Glomerular visceral epithelial cell (primary cell): ENCODE measurements around the gene ACSL6.

ENCODE experiments used
- DNase-seq: peaks from one replicate; pipeline ENCODE4 v3.0.0-alpha.2; 2016; ENCODE audit errors: extremely low spot score

Gene ACSL6, protein sequence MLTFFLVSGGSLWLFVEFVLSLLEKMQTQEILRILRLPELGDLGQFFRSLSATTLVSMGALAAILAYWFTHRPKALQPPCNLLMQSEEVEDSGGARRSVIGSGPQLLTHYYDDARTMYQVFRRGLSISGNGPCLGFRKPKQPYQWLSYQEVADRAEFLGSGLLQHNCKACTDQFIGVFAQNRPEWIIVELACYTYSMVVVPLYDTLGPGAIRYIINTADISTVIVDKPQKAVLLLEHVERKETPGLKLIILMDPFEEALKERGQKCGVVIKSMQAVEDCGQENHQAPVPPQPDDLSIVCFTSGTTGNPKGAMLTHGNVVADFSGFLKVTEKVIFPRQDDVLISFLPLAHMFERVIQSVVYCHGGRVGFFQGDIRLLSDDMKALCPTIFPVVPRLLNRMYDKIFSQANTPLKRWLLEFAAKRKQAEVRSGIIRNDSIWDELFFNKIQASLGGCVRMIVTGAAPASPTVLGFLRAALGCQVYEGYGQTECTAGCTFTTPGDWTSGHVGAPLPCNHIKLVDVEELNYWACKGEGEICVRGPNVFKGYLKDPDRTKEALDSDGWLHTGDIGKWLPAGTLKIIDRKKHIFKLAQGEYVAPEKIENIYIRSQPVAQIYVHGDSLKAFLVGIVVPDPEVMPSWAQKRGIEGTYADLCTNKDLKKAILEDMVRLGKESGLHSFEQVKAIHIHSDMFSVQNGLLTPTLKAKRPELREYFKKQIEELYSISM

DNA sequence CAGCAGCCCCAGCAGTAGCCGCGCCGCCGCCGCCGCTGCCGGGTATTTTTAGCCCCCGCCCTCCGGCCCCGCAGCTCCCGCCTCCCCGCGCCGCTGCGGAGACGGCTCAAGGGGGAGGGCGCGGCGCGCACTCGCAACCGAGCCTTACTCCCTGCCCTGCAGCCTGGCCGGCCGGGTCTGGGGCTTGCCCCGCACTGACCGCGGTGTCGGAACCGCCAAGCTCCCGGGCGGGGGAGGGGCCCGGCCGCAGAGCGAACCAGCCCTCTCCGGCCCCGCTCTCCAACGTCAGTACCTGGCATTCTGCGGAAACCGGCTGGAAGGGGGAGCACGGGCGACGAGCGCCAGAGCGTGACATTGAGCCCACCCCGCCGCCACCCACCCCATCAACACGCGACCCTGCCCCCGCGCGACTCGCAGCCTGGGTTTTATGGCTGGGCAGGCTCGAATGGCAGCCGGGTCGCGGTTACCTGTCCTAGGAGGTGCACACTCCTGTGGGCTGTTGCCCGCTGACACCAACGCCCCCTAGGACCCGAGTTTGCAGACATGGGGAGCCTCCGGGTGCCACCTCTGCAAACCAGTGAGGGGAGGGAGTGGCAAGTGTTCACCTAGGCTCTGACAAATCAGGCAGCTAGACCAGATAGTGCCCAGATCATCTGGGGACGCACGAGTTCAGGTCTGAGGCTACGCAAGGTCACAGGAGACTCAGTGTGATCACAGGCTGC, at the start of gene ACSL6:
ACSL6 (minus strand) TSS at position 37 of the 722 bp plus-strand sequence. CDS start 105 bp downstream, outside the sequence.
- DNase-seq, result no peak

DNA sequence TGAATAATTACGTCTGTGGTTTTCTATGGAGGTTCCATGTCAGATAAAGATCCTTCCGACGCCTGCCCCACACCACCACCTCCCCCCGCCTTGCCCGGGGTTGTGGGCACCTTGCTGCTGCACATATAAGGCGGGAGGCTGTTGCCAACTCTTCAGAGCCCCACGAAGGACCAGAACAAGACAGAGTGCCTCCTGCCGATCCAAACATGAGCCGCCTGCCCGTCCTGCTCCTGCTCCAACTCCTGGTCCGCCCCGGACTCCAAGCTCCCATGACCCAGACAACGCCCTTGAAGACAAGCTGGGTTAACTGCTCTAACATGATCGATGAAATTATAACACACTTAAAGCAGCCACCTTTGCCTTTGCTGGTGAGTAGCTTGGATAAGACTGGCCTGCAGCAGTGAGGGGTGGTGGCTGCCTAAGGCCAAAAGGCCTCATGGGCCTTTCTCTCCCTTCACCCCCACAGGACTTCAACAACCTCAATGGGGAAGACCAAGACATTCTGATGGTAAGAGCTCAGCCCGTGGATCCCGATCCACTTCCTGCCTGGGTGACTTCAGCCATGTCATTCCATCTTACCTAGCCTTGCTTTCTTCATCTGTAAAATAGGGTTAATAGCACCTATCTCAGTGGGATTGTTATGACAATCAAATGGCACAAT, 49.2 kb upstream of the ACSL6 start, which contains the start of gene IL3:
IL3 (plus strand) TSS at position 155 of the 661 bp plus-strand sequence; CDS start at position 207, 52 bp downstream.
- DNase-seq, result no peak

DNA sequence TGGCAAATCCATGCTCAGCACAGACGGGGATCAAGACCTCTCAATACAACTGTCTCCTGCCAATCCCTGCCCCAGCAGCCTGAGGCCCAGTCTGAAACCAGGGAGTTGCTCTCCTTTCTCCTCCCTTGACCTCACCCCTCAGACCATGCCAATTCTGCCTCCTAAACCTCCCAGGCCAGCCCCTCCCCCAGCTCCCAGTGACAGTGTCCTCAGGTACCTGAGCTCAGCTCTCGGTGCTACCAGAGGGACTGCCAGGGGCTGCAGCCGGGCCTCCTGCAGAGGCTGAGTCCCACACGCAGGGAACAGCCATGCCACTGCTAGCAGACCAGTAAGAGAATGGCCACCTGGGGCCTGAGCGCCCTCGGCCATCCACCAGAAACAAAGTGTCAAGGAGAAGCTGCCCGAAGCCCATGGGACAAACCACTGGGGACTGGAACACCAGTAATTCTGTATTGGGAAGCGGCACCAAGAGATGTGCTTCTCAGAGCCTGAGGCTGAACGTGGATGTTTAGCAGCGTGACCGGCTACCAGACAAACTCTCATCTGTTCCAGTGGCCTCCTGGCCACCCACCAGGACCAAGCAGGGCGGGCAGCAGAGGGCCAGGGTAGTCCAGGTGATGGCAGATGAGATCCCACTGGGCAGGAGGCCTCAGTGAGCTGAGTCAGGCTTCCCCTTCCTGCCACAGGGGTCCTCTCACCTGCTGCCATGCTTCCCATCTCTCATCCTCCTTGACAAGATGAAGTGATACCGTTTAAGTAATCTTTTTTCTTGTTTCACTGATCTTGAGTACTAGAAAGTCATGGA, 48.4 kb upstream of the ACSL6 start:
- DNase-seq, result no peak

DNA sequence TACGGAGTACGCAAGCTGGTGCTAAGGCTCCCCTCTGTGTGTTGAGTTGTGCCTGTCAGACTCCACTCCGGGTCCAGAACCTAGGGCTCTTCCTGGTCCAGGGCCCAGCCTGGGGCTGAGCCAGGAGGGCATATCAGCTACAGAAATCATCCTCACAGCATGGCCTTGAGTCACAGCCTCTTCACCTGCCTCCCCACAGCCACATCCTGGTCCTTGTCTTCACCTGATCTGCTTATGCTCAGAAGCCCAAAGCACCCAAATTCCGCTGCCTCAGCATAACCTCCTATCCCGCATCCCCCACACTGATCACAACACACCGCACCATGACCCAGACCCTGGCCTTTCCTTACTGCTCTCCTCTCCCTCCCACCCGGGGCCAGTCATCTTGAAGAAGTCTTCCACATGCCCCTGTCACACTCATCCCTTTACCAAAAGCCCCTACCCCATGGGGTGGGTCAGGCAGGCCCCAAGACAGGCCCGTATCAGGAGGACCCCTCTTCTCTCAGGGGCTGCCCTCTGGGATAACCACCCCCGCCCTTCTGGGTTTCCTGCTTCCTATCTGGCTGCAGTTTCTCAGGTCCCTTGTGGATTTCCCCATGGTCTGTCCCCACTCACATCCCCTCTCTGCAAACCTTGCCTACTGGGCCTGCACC, 47.7 kb upstream of the ACSL6 start:
- DNase-seq, result no peak

DNA sequence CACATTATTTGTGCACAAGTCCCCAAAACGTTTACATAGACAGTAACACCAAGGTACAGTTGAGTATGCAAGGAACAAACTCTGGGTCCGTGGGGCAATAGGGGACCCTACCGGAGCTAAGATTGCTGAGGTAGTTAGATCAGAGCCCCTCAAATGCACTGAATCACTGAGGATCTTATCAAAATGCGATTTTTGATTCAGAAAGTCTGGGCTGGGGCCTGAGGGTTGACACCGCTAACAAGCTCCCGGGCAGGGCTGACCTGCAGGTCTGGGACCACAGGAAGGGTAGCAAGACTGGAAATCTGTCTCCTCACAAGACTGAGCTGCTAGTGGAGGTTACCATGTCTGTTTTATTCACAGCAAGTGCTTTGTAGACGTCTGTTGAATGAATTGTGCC, 47.2 kb upstream of the ACSL6 start:
- no peak for DNase-seq

DNA sequence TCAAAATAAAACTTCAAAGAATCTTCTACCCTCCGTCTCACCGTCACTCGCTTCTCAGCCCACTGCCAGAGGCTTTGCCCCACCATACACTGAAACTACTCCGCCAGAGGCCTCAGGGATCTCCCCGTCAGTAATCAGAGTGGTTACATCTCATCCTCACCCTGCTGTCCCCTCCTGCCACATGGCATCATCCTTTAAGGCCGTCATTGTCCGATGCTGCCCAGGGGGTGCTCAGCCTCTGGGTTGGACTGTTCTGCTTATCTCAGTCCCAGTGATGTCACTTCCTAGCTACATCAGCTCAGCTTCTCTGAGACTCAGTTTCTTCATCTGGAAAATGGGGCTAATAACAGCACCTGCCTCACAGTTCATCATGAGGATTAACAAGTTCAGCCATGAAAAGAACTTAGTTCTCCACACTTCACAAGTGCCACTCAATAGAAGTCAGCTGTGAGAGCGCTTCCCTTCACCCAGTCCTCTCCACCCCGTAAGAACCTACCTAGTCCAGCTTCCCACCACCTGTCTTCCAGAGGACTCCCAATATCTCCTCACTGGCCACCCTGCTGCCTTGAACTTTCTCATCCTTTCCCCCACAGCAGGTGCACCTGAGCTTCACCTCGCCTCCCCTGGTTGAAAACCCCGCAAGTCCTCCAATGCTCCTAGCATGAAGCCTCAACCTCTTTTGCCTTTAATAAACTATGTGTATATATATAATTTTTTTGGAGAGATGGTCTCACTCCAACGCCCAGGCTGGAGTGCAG, 46.2 kb upstream of the ACSL6 start:
- DNase-seq, result no peak

DNA sequence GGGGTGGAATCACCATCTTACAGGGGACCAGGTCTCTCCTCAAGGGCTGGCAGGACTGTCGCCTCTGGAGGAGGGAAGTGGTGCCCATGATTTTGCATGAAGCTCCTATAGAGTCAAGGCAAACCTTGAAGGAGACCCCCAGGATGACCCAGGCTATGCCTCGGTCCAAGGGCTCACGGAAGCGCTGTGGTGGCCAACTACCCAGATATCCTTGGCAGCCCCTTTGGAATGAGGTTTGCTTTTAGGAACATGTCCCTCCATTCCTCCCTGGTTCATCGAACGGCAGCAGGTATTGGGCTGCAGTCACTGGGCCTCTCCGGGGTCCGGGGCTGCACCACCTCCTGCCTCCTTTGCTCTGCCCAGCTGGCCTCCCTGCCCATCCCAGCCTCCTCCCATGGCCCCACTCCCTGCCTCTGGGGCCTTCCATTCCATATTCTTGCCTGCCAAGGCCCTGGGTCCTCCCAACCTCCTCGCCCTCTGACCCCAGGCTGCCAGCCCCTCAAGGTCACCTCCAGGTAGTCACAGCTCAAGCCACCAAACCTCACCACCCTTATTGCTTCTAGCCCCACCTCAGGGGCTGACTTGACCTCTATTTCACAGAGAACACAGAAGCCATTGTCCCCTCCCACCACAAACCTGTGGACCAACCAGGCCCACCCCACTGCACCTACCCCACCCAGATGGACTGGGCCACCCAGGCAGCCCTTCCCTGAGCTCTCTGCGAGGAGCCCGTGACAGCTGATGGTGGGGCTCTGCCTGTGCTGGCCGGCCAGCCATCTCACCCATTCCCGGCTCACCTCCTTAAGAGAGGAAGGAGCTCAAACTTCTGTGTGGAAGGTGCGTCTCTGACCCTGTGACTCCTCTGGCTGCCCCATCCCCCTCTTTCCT, 45.4 kb upstream of the ACSL6 start:
- no peak for DNase-seq

DNA sequence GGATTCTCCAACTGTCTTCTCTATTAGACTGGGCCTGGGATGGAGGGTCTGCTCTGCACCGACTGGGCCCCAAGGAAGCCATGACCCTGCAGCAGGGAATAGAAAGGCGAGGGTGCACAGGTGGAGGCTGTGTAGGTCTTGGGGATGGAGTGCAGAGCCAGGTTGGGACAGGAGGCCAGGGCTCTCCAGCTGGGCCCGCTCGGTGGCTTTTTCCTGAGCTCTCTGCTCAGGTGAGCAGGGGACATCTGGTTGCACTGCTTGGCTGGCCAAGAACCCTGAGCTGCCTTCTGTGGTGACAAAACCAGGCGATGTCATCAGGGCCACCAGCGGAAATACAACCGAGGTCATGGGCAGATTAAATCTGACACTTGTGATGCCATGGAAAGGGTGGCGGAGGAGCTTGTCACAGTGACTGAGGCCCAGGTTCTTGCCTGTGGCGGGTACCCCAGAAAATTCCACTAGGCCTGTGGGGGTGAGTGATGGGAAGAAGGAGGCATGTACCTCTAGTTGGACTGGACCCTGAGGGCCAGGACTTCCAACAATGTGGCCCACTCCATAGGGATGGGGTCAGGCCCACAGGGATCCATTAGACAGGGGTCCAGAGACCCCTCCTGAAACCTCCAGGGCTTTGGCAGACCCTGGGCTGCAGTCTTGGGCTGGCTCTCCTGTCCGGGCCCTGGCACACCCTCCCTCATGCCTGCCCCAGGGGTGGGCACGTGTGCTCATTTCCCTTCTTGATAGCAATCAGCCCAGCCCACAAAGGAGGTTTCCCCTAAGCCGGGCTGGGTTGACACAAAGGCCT, 44.6 kb upstream of the ACSL6 start:
- DNase-seq, result no peak

DNA sequence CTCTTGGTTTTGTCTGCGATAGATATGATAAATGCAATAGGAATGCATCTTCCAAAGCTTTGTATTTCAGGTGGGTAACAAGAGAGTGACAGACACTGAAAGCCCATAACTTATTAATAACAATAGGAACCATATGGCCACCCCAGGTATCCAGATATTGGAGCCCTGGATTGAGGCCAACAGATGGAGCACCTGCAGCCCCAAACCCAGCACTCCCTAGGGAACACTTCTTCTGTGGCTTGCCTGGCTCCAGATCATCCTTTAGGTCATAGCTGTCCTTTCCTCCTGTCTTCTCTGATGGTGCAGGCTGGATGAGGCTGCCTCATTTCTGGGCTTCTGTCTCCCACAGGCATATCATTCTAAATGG, 44.0 kb upstream of the ACSL6 start:
- DNase-seq, result no peak

DNA sequence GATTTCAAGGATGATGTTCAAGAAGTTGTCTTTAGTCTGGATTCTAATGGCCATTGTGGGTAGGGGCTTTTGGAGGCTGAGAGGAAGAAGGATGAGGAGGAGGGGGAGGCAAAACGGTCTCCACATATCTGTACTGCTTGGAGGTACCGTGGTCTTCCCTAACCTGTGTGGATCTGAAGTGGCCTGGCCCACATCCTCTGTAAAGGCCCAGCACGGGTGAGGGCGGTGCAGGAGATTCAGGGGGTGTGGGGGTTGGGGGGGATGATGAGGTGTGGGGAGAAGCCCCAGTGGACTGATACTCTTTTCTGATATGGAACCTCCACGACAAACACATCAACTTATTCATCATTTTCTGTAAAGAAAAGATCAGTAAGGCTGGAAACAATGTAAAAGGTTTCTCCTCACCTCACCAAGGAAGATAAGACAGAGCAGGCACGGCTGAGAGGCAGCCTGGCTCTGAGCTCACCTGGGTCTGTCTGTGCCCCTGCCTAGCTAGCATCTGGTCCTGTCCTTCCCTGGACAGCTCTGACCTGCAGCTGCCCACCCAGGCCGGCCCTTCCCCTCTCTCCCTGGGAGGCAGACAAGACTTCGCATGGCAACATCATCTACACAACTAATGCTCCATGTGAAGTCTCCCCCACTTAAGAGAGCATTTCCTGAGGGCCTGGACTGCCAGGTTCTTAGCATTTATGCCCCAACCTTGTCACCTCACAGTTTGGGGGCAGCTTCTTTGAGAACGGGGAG, 43.4 kb upstream of the ACSL6 start:
- no peak for DNase-seq

DNA sequence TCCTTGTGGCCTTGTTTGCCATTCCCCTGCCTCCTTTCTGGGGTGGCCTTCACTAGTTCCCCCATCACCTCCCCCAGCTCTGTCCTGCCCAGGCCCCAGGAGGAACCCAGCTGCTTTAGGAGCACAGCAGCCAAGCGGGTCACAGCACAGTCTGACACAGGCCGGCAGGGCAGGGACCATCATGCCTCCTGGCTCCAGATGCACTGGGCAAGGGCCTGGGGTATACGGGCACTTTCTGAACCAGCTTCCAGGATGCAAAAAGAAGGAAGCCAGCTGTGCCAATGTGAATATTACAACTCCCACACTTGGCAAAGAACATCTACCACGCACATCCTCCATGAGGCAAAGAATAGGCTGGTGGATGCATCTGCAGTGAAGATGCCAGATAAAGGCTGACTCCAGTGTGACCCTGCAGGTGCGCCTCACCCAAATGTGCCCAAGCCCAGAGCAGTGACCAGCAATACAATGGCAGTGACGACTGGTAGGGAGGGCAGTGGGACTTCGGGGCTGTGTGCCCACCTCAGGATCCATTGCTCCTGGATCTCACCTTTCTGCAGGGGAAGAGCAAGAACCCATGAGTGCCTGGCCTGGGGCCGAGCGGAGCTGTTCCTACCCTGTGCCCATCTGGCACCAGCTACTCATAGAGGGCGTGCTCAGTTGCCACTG, 42.7 kb upstream of the ACSL6 start:
- no peak for DNase-seq

DNA sequence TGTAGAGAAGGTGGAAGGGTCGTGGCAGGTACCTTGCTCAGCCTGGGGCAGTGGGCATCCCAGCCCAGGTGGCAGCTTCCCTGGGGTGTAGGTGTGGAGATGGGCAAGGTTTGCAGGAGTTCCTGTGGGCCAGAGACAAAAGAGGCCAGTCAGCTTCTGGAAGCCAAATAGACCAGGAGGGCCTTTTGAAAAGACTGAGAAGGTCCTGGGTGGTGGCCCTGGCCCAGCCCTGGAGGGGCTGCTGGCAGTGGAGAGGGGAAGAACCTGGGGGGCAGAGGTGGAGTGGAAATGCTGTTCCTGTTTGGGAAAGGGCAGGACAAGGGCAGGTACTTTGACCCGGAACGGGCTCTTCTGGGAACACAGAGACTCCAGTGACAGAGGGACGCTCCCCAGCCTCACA, 42.0 kb upstream of the ACSL6 start:
- no peak for DNase-seq

DNA sequence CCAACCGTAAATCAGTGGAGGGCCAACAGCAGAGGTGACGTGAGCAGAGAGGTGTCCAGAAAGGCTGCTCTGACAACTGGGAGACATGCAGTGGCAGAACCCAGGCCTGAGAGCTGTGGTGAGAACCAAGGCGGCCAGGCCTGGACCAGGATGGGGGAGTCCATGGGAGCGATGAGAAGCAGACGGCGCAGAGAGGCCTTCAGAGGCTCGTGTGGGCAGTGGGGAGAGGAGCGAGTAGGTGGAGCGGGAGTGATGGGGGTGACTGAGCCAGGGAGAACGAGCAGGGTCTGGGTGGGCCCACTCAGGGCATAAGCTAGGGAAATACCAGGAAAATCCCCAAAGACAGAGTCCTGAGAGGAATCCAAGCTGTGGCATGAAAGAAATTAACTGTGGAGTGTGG, 41.1 kb upstream of the ACSL6 start:
- no peak for DNase-seq

DNA sequence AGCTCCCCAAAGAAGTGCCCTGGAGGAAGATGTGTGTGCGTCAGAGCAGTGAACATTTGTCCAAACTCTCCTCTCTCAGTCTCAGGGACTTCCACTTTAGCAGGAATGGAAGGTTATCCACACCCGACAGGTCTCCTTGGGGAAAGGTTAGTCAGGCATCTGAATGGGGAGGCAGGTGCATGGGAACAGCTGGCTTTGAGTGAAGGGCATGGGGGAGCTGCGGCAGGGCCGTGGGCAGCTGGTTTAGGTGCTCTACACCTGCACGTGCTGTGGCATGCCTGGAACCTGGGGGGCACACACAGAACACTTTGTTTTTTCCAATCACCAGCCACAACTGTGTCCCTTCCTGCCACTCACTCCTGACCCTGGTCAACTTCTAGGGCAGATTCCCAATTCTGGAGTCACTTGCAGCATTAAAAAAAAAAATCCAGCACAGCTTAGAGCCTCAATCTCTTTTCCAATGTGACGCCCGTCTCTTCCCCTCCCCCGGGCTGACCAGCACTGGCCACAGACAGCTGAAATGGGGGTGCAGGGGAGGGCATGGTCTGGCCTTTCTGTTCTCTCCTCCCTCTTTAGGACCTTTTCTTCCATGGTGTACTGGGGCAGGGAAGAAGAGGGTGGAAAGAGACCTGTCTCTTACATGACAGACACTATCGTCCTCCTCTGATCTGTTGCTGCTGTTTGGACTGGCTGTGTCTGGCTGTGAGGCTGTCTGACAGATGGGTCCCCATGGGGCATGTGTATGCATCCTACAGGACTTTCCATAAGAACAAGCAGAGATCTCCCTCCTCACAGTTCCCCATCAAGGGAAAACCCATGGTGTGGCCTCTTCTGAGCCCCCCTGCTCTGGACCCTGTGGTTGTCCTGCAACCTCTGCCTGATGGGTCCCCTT, 39.4 kb upstream of the ACSL6 start:
- no peak for DNase-seq

DNA sequence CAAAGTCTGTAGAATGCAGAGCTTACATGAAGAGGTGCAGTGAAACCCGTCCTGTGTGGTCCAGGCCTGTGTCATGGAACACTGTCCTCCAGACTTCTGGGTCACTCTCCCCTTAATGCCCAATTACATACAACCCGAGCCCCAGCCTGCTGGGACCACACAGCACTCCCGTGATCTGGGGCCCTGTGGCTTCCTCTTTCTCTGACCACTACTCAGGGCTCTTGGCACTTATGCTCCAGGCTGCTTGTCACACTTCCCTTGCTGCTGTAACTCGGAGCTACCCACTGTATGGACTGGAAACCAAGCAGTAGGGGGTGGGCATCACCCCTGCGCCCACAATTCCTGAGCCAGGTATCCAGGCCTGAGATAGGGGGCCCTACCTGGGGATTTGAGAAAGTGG, 38.7 kb upstream of the ACSL6 start:
- no peak for DNase-seq

DNA sequence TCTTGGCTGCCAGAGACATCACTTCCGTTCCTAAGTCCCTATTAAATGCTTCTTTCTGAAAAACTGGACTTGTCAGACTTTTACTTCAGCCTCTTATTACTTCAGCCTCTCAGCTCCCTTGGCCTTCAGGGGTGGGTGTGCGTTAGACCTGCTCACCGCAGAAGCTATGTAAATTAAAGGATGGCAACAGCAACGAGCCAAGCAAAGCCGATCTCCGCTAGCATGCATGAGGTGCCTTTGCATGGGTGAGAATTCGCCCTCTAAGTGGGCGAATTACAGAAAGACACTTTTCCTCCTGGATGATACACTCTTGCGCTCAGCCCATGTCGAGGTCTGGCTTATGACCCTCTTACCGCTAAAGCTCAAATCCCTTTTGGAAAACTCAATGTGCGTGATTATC, 38.1 kb upstream of the ACSL6 start:
- no peak for DNase-seq
